Choroid plexus epithelial cell (primary cell): ENCODE results near the gene RSRC1.

Experiments
- DNase-seq: peaks from one replicate; pipeline ENCODE4 v3.0.0-alpha.2; 2010; ENCODE audit warnings: low read depth
- H3K4me3 ChIP-seq: 2 replicates; pipeline ENCODE4 v1.5.1; 2011; ENCODE audit warnings: low read depth, mild to moderate bottlenecking, control low read depth, low read length, moderate library complexity
- CTCF ChIP-seq: conservative IDR thresholded peaks from 2 replicates; pipeline ENCODE4 v1.5.1; 2011; ENCODE audit warnings: low read depth, mild to moderate bottlenecking, control low read depth, inconsistent platforms, low read length, moderate library complexity

Gene RSRC1

DNA sequence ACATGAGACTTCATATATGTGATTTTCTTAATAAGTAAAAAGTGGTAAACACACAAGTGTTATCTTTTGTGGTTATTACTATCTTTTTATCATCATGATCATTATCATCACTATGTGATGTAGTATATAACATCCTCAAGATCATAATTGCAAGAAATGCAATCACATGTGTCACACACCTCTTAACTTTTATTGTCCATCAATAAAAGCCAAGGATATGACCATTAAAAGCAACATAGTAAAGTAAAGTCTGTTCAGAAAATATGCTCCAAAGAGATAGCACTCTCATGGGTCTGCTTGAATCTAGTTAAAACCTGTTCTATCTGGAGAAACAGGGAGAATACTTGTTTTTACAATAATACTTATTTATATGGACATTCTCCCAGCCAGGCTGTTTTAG, 308.1 kb downstream of the RSRC1 start:
- no peak overlapping the region for H3K4me3 ChIP-seq
- no peak for DNase-seq
- no peak for TF ChIP-seq CTCF

- TF ChIP-seq CTCF = no peak
- DNase-seq = no peak
- no peak overlapping the region for H3K4me3 ChIP-seq
Measured at GRCh38 chr3:158419820-158420653, 310.1 kb downstream of the RSRC1 start.

DNA sequence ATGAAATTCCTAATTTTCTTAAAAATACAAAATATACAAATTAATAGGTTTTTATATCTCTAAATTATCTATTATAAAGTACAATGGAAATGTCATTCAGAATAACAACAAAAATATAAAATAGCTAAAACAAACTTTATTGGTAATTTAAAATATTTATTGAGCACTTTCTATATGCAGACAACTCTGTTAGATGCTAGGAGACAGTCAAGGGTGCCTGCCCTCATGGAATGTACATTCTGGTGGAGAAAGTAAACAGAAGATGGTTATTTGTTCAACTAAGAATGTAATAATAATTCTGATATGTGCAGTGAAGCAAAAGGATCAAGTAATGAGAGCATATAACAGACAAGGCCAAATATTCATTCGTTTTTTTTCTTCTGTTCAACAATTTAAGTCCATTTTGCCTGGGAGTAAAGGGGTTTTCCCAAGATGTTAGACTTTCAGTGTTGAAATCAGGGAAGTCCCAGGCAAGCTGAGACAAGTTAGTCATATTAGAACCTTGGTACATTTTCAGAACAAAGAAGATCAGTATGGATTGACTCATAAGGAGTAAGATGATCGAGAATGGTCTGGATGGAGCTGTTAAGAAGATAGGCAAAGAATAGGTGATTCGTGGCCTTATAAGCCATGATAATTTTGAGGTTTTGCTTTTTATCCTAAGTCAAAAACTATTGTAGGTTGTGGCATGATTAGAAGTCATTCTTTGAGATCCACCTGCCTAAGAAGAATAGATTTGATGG, 310.9 kb downstream of the RSRC1 start:
- no peak for TF ChIP-seq CTCF
- peak; percentile 84 for DNase-seq
- no peak overlapping the region for H3K4me3 ChIP-seq

DNA sequence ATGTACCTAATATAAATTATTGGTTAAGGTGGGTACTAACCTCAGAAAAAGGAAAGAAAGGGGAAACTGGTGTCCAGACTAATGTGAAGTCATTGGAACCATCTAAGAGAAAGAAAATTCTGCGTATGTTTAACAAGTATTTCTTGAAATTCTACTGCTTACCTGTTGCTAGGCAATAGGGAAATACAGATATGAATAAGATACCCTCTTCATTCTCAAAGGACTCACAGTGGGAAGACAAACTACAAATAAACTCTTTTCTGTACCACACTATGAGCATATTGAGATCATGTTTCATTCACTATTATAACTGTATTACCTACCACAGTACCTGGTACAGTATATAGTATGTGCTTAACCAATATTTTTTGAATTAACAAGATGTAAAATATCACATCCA, 320.6 kb downstream of the RSRC1 start:
- peak; percentile 12 for DNase-seq
- no peak for TF ChIP-seq CTCF
- H3K4me3 ChIP-seq = no peak overlapping the region

DNA sequence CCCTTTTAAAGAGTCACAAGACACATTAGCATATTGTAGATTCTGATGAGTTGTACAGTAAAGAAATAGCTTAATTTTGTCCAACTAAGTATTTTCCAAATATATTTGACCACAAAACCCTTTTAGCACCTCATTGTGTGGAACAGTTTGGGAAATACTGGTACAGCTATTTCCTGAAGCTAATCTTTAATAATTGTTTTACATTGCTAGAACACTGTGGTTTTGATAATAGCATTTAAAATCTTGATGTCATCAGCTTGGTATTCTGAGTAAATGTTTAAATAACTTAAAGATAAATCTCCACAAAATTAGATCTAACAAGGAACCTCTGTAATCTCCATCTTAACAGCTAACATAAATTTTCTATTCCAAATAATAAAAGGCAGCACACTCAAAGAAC, 321.1 kb downstream of the RSRC1 start:
- DNase-seq = peak; percentile 24
- no peak for TF ChIP-seq CTCF
- H3K4me3 ChIP-seq = no peak overlapping the region

- no peak for TF ChIP-seq CTCF
- H3K4me3 ChIP-seq = no peak overlapping the region
- no peak for DNase-seq
Measured at GRCh38 chr3:158431829-158432228, 321.9 kb downstream of the RSRC1 start.
